Vagina (tissue), 2 donors: ENCODE measurements around the gene PLCL1. TPM values are rescaled to one million over a fixed set of nuclear protein-coding genes. Genes with fewer than 3 reads are reported as not detected.
A peak's percentile ranks its signal among the peaks of the same experiment; 100 is the strongest.
"Not testable (repeated sequence)": the region's sequence is repeated elsewhere in the genome, so short reads cannot be mapped to it uniquely, and the experiment has no call there.

Experiments used
- DNase-seq, 2 donors: peaks; one replicate each; pipeline ENCODE4 v3.0.0-alpha.2; 2017; ENCODE audit errors: extremely low spot score in 2 of 2
- H3K27ac ChIP-seq: fragments of 200-600 bp; sonication (generic); one replicate; pipeline ENCODE4 v1.5.1; 2019
- H3K27me3 ChIP-seq: fragments of 200-600 bp; sonication (generic); one replicate; pipeline ENCODE4 v1.5.1; 2019
- H3K36me3 ChIP-seq, 2 donors: fragments of 200-600 bp; sonication (generic); one replicate each; pipeline ENCODE4 v1.5.1; 2017 to 2019
- H3K4me1 ChIP-seq: fragments of 200-600 bp; sonication (generic); one replicate; pipeline ENCODE4 v1.5.1; 2019
- H3K4me3 ChIP-seq, 2 donors: fragments of 200-600 bp; sonication (generic); 1 replicate in 1 of 2; 2 replicates in 1 of 2; pipeline ENCODE4 v1.5.1; 2016 to 2019
- H3K9me3 ChIP-seq: fragments of 200-600 bp; sonication (generic); one replicate; pipeline ENCODE4 v1.5.1; 2019
- POLR2A ChIP-seq, 2 donors: fragments of 450-650 bp; IDR thresholded peaks; one replicate each; pipeline ENCODE4 v1.6.1; 2017; ENCODE audit warnings: antibody characterized with exemption in 2 of 2, mild to moderate bottlenecking in 2 of 2, moderate library complexity in 2 of 2
- POLR2AphosphoS5 ChIP-seq, 2 donors: sonication (generic); formaldehyde crosslinking; IDR thresholded peaks; one replicate each; pipeline ENCODE4 v1.9.0; 2017; ENCODE audit warnings: antibody characterized with exemption in 2 of 2, mild to moderate bottlenecking in 2 of 2, low read depth in 1 of 2; ENCODE audit not compliant: insufficient read depth in 1 of 2
- intact Hi-C: fragments of 100-400 bp; cut with DNase I; formaldehyde crosslinking; loops from one replicate; pipeline ENCODE4 v1.15.1; 2023
- total RNA-seq: library from RNA; depleted of rRNA; stranded (reverse); fragments of >200 nt; gene quantifications from one replicate; pipeline ENCODE4 v1.2.3, GENCODE V29; 2016
- TF ChIP-seq, protein P1 (sequence below), 3 experiments: fragments of 450-650 bp in 2 of 3; fragments of 200-600 bp in 1 of 3; sonication (generic) in 1 of 3; IDR thresholded peaks; one replicate each; pipeline ENCODE4 v1.5.1; 2017 to 2019; ENCODE audit warnings: antibody characterized with exemption in 3 of 3, mild to moderate bottlenecking in 2 of 3, moderate library complexity in 2 of 3

PLCL1 gene
- total RNA-seq, 1 donor from 2014 or later = 6.6 TPM

DNA sequence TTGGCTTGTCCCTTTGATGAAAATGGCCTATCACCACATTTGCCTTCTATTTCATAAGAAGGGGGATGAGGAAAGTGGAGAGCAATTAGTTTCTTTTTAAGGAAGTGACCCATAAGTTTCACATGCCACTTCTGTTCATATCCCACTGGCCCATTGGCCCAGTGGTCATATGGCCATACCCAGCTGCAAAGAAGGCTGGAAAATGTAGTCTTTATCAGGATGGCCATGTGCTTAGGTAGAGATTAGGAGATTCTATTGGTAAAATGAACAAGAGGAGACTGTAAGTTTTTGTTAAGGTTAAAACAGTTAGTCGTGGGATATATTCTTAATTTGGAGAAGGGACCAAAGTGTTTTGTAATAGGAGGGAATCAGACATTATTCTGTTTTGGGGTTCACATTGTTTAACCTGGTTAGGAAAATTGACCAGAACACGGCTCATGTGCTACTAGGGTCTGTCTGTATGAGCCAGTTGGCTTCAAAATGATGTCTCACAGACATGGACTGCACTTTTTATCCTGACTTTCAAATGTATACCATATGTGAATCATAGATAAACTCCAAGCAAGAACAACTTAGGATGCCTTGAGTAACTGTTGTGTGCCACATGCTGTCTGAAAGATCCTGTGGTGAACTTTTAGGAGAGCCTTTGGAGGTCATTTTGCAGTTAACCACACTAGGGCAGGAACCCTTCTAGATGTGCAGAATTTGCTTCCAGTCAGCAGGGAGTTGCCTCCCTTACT lies 17.3 kb downstream of the PLCL1 start:
- H3K4me3 ChIP-seq = no peak overlapping the region
- DNase-seq = no peak
- no peak overlapping the region for H3K27ac ChIP-seq
- TF ChIP-seq POLR2AphosphoS5 (IDR thresholded peaks at IDR 0.05; ENCODE audit: insufficient read depth in 1 of 2, low read depth in 1 of 2) (no peak), POLR2A (IDR thresholded peaks at IDR 0.05) (no peak)
- TF ChIP-seq, protein P1, sequence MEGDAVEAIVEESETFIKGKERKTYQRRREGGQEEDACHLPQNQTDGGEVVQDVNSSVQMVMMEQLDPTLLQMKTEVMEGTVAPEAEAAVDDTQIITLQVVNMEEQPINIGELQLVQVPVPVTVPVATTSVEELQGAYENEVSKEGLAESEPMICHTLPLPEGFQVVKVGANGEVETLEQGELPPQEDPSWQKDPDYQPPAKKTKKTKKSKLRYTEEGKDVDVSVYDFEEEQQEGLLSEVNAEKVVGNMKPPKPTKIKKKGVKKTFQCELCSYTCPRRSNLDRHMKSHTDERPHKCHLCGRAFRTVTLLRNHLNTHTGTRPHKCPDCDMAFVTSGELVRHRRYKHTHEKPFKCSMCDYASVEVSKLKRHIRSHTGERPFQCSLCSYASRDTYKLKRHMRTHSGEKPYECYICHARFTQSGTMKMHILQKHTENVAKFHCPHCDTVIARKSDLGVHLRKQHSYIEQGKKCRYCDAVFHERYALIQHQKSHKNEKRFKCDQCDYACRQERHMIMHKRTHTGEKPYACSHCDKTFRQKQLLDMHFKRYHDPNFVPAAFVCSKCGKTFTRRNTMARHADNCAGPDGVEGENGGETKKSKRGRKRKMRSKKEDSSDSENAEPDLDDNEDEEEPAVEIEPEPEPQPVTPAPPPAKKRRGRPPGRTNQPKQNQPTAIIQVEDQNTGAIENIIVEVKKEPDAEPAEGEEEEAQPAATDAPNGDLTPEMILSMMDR (IDR thresholded peaks at IDR 0.05) = no peak
- no peaks in the 10 kb centered on the region for H3K27me3 ChIP-seq
- no peaks in the 10 kb centered on the region for H3K36me3 ChIP-seq
- intact Hi-C loops = no loop called here
- H3K9me3 ChIP-seq = no peaks in the 10 kb centered on the region
- peaks cover 12% of the 10 kb centered on the region for H3K4me1 ChIP-seq

GRCh38 chr2:197822333-197822732 lies 17.9 kb downstream of the PLCL1 start:
- DNase-seq = no peak
- intact Hi-C loops = no loop called here
- H3K27ac ChIP-seq = no peak overlapping the region
- H3K4me1 ChIP-seq = peaks cover 12% of the 10 kb centered on the region
- no peaks in the 10 kb centered on the region for H3K36me3 ChIP-seq
- TF ChIP-seq POLR2AphosphoS5 (IDR thresholded peaks at IDR 0.05; ENCODE audit: insufficient read depth in 1 of 2, low read depth in 1 of 2) (peak in 1 of 2 donors; percentile 56), POLR2A (IDR thresholded peaks at IDR 0.05) (no peak)
- TF ChIP-seq, protein P1 (IDR thresholded peaks at IDR 0.05) = no peak
- no peak overlapping the region for H3K4me3 ChIP-seq
- no peaks in the 10 kb centered on the region for H3K9me3 ChIP-seq
- no peaks in the 10 kb centered on the region for H3K27me3 ChIP-seq

DNA sequence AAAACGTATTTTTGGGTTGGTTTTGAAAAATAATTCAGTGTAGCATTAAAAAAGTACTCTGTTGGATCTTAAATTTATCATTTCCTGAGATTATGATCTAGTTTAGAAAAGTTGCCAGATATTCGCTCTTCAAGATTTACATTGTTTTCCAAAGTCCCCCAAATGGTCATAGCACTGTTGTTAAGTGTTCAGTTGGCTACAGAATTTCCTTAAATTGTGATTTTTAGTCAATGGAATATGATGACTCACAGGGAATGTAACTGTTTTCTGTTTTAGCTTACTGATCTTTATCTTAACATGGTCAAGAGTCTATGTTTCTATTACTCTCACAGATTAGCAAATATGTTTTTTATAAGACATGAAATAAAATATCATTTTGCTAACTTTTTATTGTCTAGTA lies 23.2 kb downstream of the PLCL1 start:
- no peak for TF ChIP-seq POLR2AphosphoS5 (IDR thresholded peaks at IDR 0.05; ENCODE audit: insufficient read depth in 1 of 2, low read depth in 1 of 2)
- no peak for TF ChIP-seq POLR2A (IDR thresholded peaks at IDR 0.05)
- TF ChIP-seq, protein P1 (IDR thresholded peaks at IDR 0.05) = no peak
- Histone ChIP-seq H3K9me3 (no peaks in the 10 kb centered on the region), H3K27me3 (no peaks in the 10 kb centered on the region), H3K4me1 (peaks cover 1% of the 10 kb centered on the region), H3K36me3 (no peaks in the 10 kb centered on the region), H3K4me3 (no peak overlapping the region), H3K27ac (no peak overlapping the region)
- intact Hi-C loops = no loop called here
- no peak for DNase-seq

DNA sequence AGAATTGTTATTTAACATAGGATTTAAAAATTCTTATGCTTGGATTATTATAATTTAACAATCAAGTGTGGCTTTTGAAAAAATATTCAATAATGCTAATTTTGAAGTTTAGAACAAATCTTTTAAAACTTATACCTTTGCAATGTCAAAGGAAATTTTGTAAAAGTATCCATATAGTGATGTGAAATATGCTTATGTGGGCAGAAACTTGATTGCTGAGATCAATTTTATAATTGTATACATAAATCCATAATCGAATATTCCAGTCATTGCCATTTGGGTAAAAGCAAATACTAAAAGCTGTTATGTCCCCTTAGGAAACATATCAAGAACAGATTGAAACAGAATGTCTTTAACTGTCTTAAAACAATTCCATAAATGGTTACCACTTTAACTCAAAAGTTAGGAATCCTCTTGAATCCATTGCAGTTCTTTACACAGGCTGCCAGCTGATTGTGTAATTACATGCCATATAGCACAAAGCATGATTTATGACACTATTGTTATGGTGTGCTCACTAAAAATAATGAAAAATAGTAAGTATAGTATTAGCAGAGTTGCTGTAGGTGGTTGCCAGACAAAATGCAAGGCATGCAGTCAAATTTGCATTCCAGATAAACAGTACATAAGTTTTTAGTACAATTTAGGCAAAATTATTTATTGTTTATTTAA lies 24.2 kb downstream of the PLCL1 start:
- Histone ChIP-seq H3K27ac (no peak overlapping the region), H3K36me3 (no peaks in the 10 kb centered on the region), H3K4me3 (no peak overlapping the region), H3K4me1 (no peaks in the 10 kb centered on the region), H3K9me3 (no peaks in the 10 kb centered on the region), H3K27me3 (no peaks in the 10 kb centered on the region)
- TF ChIP-seq POLR2AphosphoS5 (IDR thresholded peaks at IDR 0.05; ENCODE audit: insufficient read depth in 1 of 2, low read depth in 1 of 2) = no peak
- TF ChIP-seq, protein P1 (IDR thresholded peaks at IDR 0.05) = no peak
- TF ChIP-seq POLR2A (IDR thresholded peaks at IDR 0.05) = no peak
- intact Hi-C loops = no loop called here
- no peak for DNase-seq

- H3K36me3 ChIP-seq, H3K4me1 ChIP-seq, H3K9me3 ChIP-seq, H3K27me3 ChIP-seq, H3K4me3 ChIP-seq, intact Hi-C loops, DNase-seq, H3K27ac ChIP-seq: not testable (repeated sequence)
These were observed 30.4 kb downstream of the PLCL1 start for GRCh38 chr2:197834771-197835170.
